GM18520 (cell line): ENCODE measurements around the gene CTRB2.

Experiments
- ATAC-seq: cut with Tn5 transposase; IDR thresholded peaks from one replicate; pipeline ENCODE4 v1.9.1; 2021; ENCODE audit not compliant: unreplicated experiment

Gene CTRB2

GRCh38 chr16:75179208-75179607 lies 27.8 kb downstream of the CTRB2 start:
- no peak for ATAC-seq

- ATAC-seq: no peak
Observed at GRCh38 chr16:75176926-75177325, 30.0 kb downstream of the CTRB2 start.

- ATAC-seq: no peak
Observed at GRCh38 chr16:75175074-75175473, 31.9 kb downstream of the CTRB2 start.

GRCh38 chr16:75172578-75172977 lies 34.4 kb downstream of the CTRB2 start:
- no peak for ATAC-seq

GRCh38 chr16:75169899-75170405 lies 37.0 kb downstream of the CTRB2 start:
- no peak for ATAC-seq

GRCh38 chr16:75160386-75160785 lies 46.6 kb downstream of the CTRB2 start:
- no peak for ATAC-seq
